CD4-positive, alpha-beta T cell (primary cell): ENCODE results near the gene MEG3. TPM values are rescaled to one million over a fixed set of nuclear protein-coding genes. Genes with fewer than 3 reads are reported as not detected.
A peak's percentile ranks its signal among the peaks of the same experiment; 100 is the strongest.

Experiments used
- ATAC-seq: fragments of 200-7000 bp; cut with Tn5 transposase; one replicate; pipeline ENCODE4 v1.10.0; 2022; ENCODE audit warnings: mild to moderate bottlenecking; ENCODE audit not compliant: poor library complexity
- CTCF ChIA-PET: fragments of 350-600 bp; sonication (Branson Sonifier 250); formaldehyde crosslinking; loops from one replicate; lab custom pipeline; 2021; ENCODE audit warnings: antibody characterized with exemption, inconsistent platforms; lab: Charles Lee
- POLR2A ChIA-PET: fragments of 350-600 bp; sonication (Branson Sonifier 250); formaldehyde crosslinking; loops from one replicate; lab custom pipeline; 2021; ENCODE audit warnings: antibody characterized with exemption, inconsistent platforms; lab: Charles Lee
- DNase-seq, 14 experiments: peaks; one replicate each; pipeline ENCODE4 v3.0.0-alpha.2; 2013 to 2020; ENCODE audit warnings: mixed read lengths in 2 of 14
- H3K27ac ChIP-seq, 2 donors: one replicate each; pipeline versions ENCODE4 v1.5.1 to v1.7.0; 2013; ENCODE audit warnings: low read length in 2 of 2, low read depth in 1 of 2, mild to moderate bottlenecking in 1 of 2
- H3K27me3 ChIP-seq, 2 experiments: 1 replicate in 1 of 2; 2 replicates in 1 of 2; pipeline versions ENCODE4 v1.6.1 to v1.7.0; 2013; ENCODE audit warnings: low read length in 2 of 2, control low read depth in 1 of 2, mild to moderate bottlenecking in 1 of 2, moderate library complexity in 1 of 2; ENCODE audit not compliant: insufficient read depth in 2 of 2, control insufficient read depth in 1 of 2
- H3K36me3 ChIP-seq: one replicate; pipeline ENCODE4 v1.6.1; 2013; ENCODE audit warnings: low read length, control low read depth; ENCODE audit not compliant: insufficient read depth
- H3K4me1 ChIP-seq: one replicate; pipeline ENCODE4 v1.6.1; 2013; ENCODE audit warnings: low read length, control low read depth; ENCODE audit not compliant: insufficient read depth
- H3K4me3 ChIP-seq: one replicate; pipeline ENCODE4 v1.5.1; 2013; ENCODE audit warnings: mild to moderate bottlenecking, low read length, moderate library complexity
- H3K9me3 ChIP-seq, 2 experiments: 1 replicate in 1 of 2; 2 replicates in 1 of 2; pipeline versions ENCODE4 v1.6.1 to v1.7.0; 2013; ENCODE audit warnings: low read length in 2 of 2, mild to moderate bottlenecking in 2 of 2, control low read depth in 1 of 2, moderate library complexity in 1 of 2; ENCODE audit not compliant: control insufficient read depth in 1 of 2, insufficient read depth in 1 of 2
- H3K27ac Mint-ChIP-seq: one replicate; pipeline ENCODE4 v1.8.0; 2020; ENCODE audit warnings: mixed read lengths
- H3K27me3 Mint-ChIP-seq: one replicate; pipeline ENCODE4 v1.8.0; 2021; ENCODE audit warnings: mixed read lengths
- H3K36me3 Mint-ChIP-seq: one replicate; pipeline ENCODE4 v1.8.0; 2021; ENCODE audit warnings: low read depth, mixed read lengths
- H3K4me1 Mint-ChIP-seq: one replicate; pipeline ENCODE4 v1.8.0; 2021; ENCODE audit warnings: low read depth, mixed read lengths
- H3K4me3 Mint-ChIP-seq: one replicate; pipeline ENCODE4 v1.8.0; 2020; ENCODE audit warnings: mild to moderate bottlenecking, mixed read lengths
- H3K9me3 Mint-ChIP-seq: one replicate; pipeline ENCODE4 v1.8.0; 2020; ENCODE audit warnings: mixed read lengths
- CTCF ChIP-seq: fragments of 200-600 bp; IDR thresholded peaks from one replicate; pipeline ENCODE4 v1.8.0; 2022; ENCODE audit warnings: antibody characterized with exemption, mild to moderate bottlenecking
- intact Hi-C, 2 experiments: fragments of 100-400 bp; cut with DNase I in 1 of 2; cut with micrococcal nuclease in 1 of 2; formaldehyde crosslinking; loops; one replicate each; pipeline versions ENCODE4 v1.15.1 to v1.9.0; 2023 to 2025; cut with DNase I, micrococcal nuclease
- total RNA-seq, 174 experiments: library from RNA in 2 of 174; stranded (reverse) in 2 of 174; gene quantifications; one replicate each; pipeline ENCODE4 v1.2.3 and lab custom pipeline; 2021 to 2026

Gene MEG3
- total RNA-seq, 2 experiments from 2014 or later: not detected

- ChIA-PET CTCF (no interaction called here), POLR2A (no interaction called here)
- H3K27me3 ChIP-seq: peaks cover 0 to 2% of the 10 kb centered on the region in 2 experiments
- H3K36me3 ChIP-seq: no peaks in the 10 kb centered on the region
- Mint-ChIP-seq H3K27me3 (no peaks in the 10 kb centered on the region), H3K36me3 (no peaks in the 10 kb centered on the region), H3K4me1 (no peaks in the 10 kb centered on the region), H3K4me3 (no peak overlapping the region), H3K27ac (no peak overlapping the region), H3K9me3 (no peaks in the 10 kb centered on the region)
- DNase-seq (no peak), ATAC-seq (no peak)
- H3K9me3 ChIP-seq: peaks cover 0 to 7% of the 10 kb centered on the region in 2 experiments
- TF ChIP-seq CTCF: no peak
- no peak overlapping the region for H3K27ac ChIP-seq
- no peak overlapping the region for H3K4me3 ChIP-seq
- intact Hi-C loops: no loop called here
- no peaks in the 10 kb centered on the region for H3K4me1 ChIP-seq
These were observed 45.6 kb downstream of the MEG3 start for GRCh38 chr14:100871234-100872186.

DNA sequence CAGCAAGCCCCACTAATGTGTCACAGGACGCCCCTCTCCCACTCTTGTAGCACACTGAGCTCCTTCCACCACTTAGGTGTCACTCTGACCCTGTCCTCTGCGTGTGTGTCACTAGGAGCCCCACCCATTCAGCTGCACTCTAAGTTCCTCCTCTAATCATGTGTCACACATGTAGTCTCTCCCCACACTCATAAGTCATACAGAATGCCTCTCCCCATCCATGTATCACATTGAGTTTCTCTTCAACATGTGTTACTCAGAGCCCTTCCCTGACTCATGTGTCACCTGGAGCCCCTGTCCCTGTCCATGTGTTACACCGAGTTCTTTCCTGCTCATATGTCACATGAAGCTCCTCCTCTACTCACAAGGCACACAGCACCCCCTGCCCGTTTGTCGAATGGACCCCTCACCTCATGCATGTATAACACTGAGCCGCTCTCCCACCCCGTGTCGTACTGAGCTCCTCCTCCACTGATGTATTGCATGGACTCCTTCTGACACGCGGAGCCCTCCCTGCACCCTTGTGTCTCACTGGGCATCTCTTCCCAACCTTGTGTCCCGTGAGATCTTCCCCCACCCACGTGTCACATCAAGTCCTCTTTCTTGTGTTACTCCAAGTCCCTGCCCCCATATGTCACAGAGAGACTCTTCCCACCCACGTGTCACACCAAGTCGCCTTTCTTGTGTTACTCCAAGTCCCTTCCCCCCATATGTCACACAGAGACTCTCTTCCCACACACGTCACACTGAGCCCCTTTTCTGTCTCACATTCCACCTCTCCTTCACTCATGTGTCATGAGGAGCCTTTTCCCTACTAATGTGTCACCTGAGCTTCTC lies 46.6 kb downstream of the MEG3 start:
- no peaks in the 10 kb centered on the region for H3K36me3 ChIP-seq
- TF ChIP-seq CTCF: no peak
- Mint-ChIP-seq H3K4me3 (no peak overlapping the region), H3K27ac (no peak overlapping the region), H3K36me3 (no peaks in the 10 kb centered on the region), H3K9me3 (no peaks in the 10 kb centered on the region), H3K27me3 (no peaks in the 10 kb centered on the region), H3K4me1 (no peaks in the 10 kb centered on the region)
- no peak for ATAC-seq
- POLR2A ChIA-PET: no interaction called here
- H3K9me3 ChIP-seq: peaks cover 0 to 7% of the 10 kb centered on the region in 2 experiments
- CTCF ChIA-PET: no interaction called here
- no peaks in the 10 kb centered on the region for H3K4me1 ChIP-seq
- intact Hi-C loops: no loop called here
- H3K4me3 ChIP-seq: no peak overlapping the region
- no peak overlapping the region for H3K27ac ChIP-seq
- no peak for DNase-seq
- H3K27me3 ChIP-seq: peaks cover 2 to 3% of the 10 kb centered on the region in 2 experiments

- intact Hi-C loops: no loop called here
These were observed 47.2 kb downstream of the MEG3 start for GRCh38 chr14:100873096-100873482.

More at GRCh38 chr14:100873096-100873482, 47.2 kb downstream of the MEG3 start:
- Histone ChIP-seq H3K36me3 (no peaks in the 10 kb centered on the region), H3K9me3 (peaks cover 0 to 7% of the 10 kb centered on the region in 2 experiments), H3K27ac (no peak overlapping the region), H3K4me1 (no peaks in the 10 kb centered on the region), H3K4me3 (no peak overlapping the region), H3K27me3 (peaks cover 2 to 5% of the 10 kb centered on the region in 2 experiments)
- H3K27me3 Mint-ChIP-seq: peaks cover 6% of the 10 kb centered on the region
- peak in 2 of 14 experiments; percentile 4 to 29 for DNase-seq
- no peaks in the 10 kb centered on the region for H3K36me3 Mint-ChIP-seq
- H3K27ac Mint-ChIP-seq: no peak overlapping the region
- H3K4me1 Mint-ChIP-seq: no peaks in the 10 kb centered on the region
- TF ChIP-seq CTCF: no peak
- H3K4me3 Mint-ChIP-seq: no peak overlapping the region
- no peak for ATAC-seq
- no peaks in the 10 kb centered on the region for H3K9me3 Mint-ChIP-seq
- ChIA-PET POLR2A (no interaction called here), CTCF (no interaction called here)
